ENCODE data around the gene MTHFD2L.

DNA sequence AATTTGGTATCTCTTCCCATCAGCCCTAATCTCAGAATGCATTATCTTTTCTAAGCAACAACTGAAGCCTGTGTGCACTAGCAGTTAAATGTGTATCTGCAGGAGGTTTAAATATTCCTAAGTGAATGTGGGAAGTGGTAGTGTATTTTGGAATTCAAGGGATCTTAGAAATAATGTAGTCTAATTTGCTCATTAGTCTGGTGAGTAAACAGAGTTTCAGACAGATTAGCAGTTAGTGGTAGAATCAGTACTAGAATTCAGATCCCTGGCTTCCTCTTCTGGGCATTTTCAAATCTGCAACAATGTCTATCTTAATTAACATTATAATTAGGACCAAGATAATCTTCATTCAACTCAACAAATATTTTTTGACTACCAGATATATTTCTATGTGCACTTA, 47.2 kb upstream of the MTHFD2L start:
- TF ChIP-seq CTCF (IDR thresholded peaks at IDR 0.05; ENCODE audit: insufficient read depth, low read length, poor library complexity, severe bottlenecking) (no peak), EZH2phosphoT487 (conservative IDR thresholded peaks at IDR 0.05; ENCODE audit: low read length) (no peak)
